ENCODE data around the gene PRMT1. TPM values are rescaled to one million over a fixed set of nuclear protein-coding genes. Genes with fewer than 3 reads are reported as not detected.

Gene PRMT1
- total RNA-seq, 1 experiment from 2014 or later = 505 TPM

DNA sequence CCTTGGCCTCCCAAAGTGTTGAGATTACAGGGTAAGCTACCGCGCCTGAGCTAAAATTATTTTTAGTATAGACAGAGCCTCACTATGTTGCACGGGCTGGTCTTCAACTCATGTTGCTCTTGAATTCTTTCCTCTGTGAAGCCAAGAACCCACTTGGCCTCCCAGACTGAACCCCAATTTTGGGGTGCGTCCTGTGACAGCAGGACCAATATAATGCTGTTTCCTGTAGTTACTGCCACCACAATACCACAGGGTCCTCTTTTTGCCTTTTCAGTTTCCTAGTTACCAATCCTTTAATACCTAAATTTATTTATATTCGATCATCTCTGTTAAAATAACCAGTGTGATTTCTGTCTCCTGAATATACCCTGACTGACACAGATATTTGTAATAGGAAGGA is 53.1 kb downstream of the PRMT1 start:
- Histone ChIP-seq H2BK12ac (ENCODE audit: insufficient read length, low read depth, low read length) (no peak overlapping the region), H3K14ac (ENCODE audit: insufficient read depth, low read length) (no peak overlapping the region), H2BK5ac (ENCODE audit: insufficient read length, low read length) (no peak overlapping the region), H3K4me1 (ENCODE audit: insufficient read depth, low read length) (no peaks in the 10 kb centered on the region; the same call in 1 of the 2 replicates), H4K5ac (ENCODE audit: insufficient read length, low read depth, low read length) (no peak overlapping the region), H3K23me2 (ENCODE audit: insufficient read length, low read depth, low read length, poor library complexity, severe bottlenecking) (no peaks in the 10 kb centered on the region), H3K56ac (ENCODE audit: insufficient read length, low read depth, low read length) (no peak overlapping the region), H3K27ac (ENCODE audit: insufficient read length, low read depth, low read length) (no peak overlapping the region), H3K23ac (ENCODE audit: insufficient read length, low read depth, low read length) (no peak overlapping the region), H3K27me3 (ENCODE audit: insufficient read depth, low read length) (no peaks in the 10 kb centered on the region), H3K9ac (ENCODE audit: extremely low read depth, insufficient read length, low read length) (no peak overlapping the region), H3K4ac (ENCODE audit: low read depth, low read length) (no peak overlapping the region), H4K8ac (replicated peaks; ENCODE audit: insufficient read length, low read depth, low read length) (no peak overlapping the region), H3K4me2 (ENCODE audit: insufficient read depth, insufficient read length, low read length) (no peak overlapping the region), H3K18ac (ENCODE audit: insufficient read length, low read depth, low read length) (no peak overlapping the region), H4K20me1 (ENCODE audit: control insufficient read depth, insufficient read depth, insufficient read length) (no peaks in the 10 kb centered on the region), H2AFZ (ENCODE audit: low read length) (no peak overlapping the region), H3K79me1 (ENCODE audit: insufficient read depth, low read depth, low read length, poor library complexity, severe bottlenecking) (no peaks in the 10 kb centered on the region), H2BK120ac (ENCODE audit: low read depth, low read length, poor library complexity, severe bottlenecking) (no peak overlapping the region), H3T11ph (ENCODE audit: low read length) (no peak overlapping the region), H2BK20ac (ENCODE audit: low read depth, low read length, poor library complexity, severe bottlenecking) (no peak overlapping the region), H3K9me3 (ENCODE audit: control insufficient read depth, low read depth, low read length) (no peaks in the 10 kb centered on the region), H4K91ac (ENCODE audit: insufficient read length, low read depth, low read length) (no peak overlapping the region), H2BK15ac (ENCODE audit: low read depth, low read length) (no peak overlapping the region), H3K79me2 (ENCODE audit: insufficient read depth, low read length) (no peaks in the 10 kb centered on the region), H2AK5ac (ENCODE audit: insufficient read length, low read length) (no peak overlapping the region)
- 100% methylated on average over 1 of the region's 5 CpGs for WGBS (ENCODE audit: extremely low coverage, insufficient read length, low lambda C conversion rate)
- Mint-ChIP-seq H3K27me3 (ENCODE audit: low read depth) (peaks cover 9% of the 10 kb centered on the region), H3K36me3 (ENCODE audit: insufficient read depth in 1 of 3, low read depth in 3 of 3) (no peaks in the 10 kb centered on the region), H3K4me3 (no peak overlapping the region), H3K4me1 (peaks cover 6 to 10% of the 10 kb centered on the region in 2 experiments), H3K27ac (no peak overlapping the region), H3K9me3 (no peaks in the 10 kb centered on the region)
- TF ChIP-seq, protein P1, sequence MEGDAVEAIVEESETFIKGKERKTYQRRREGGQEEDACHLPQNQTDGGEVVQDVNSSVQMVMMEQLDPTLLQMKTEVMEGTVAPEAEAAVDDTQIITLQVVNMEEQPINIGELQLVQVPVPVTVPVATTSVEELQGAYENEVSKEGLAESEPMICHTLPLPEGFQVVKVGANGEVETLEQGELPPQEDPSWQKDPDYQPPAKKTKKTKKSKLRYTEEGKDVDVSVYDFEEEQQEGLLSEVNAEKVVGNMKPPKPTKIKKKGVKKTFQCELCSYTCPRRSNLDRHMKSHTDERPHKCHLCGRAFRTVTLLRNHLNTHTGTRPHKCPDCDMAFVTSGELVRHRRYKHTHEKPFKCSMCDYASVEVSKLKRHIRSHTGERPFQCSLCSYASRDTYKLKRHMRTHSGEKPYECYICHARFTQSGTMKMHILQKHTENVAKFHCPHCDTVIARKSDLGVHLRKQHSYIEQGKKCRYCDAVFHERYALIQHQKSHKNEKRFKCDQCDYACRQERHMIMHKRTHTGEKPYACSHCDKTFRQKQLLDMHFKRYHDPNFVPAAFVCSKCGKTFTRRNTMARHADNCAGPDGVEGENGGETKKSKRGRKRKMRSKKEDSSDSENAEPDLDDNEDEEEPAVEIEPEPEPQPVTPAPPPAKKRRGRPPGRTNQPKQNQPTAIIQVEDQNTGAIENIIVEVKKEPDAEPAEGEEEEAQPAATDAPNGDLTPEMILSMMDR (conservative IDR thresholded peaks at IDR 0.05) = no peak
- no peak for DNase-seq

Small RNAs within 50 kb of the gene (microRNA-seq; reads per million reads assigned to microRNA genes)
- gene MIR5088 (ENCODE audit: borderline microRNAs expressed) = not detected

Other genes with a start within 250 kb of the PRMT1 start
- 1.1 and 1.3 TPM in 2 replicates for gene SLC17A7, start 235.7 kb upstream of the PRMT1 start, total RNA-seq (2021)
- 166 and 171 TPM in 2 replicates for gene PIH1D1, start 225.5 kb upstream of the PRMT1 start, total RNA-seq (2021)
- gene ALDH16A1, start 224.0 kb upstream of the PRMT1 start, total RNA-seq (2021) = 51.7 and 54.4 TPM in 2 replicates
- 2.1 and 2.6 TPM in 2 replicates for gene FLT3LG, start 203.1 kb upstream of the PRMT1 start, total RNA-seq (2021)
- 3,286 and 3,356 TPM in 2 replicates for gene RPL13A, start 189.7 kb upstream of the PRMT1 start, total RNA-seq (2021)
- gene RPS11, start 180.8 kb upstream of the PRMT1 start, total RNA-seq (2021) = 2,503 and 2,512 TPM in 2 replicates
- gene FCGRT, start 164.6 kb upstream of the PRMT1 start, total RNA-seq (2021) = 41.1 and 45.4 TPM in 2 replicates
- 14.5 and 15.0 TPM in 2 replicates for gene RCN3, start 149.3 kb upstream of the PRMT1 start, total RNA-seq (2021)
- 75.1 and 78.4 TPM in 2 replicates for gene NOSIP, start 96.7 kb upstream of the PRMT1 start, total RNA-seq (2021)
- 3.3 and 3.5 TPM in 2 replicates for gene PRRG2, start 96.0 kb upstream of the PRMT1 start, total RNA-seq (2021)
- gene PRR12, start 86.1 kb upstream of the PRMT1 start, total RNA-seq (2021) = 64.2 and 65.9 TPM in 2 replicates
- gene RRAS, start 37.1 kb upstream of the PRMT1 start, total RNA-seq (2021) = 8.3 and 9.9 TPM in 2 replicates
- gene SCAF1, start 35.1 kb upstream of the PRMT1 start, total RNA-seq (2021) = 85.3 and 86.4 TPM in 2 replicates
- 185 and 205 TPM in 2 replicates for gene IRF3, start 11.4 kb upstream of the PRMT1 start, total RNA-seq (2021)
- 145 and 154 TPM in 2 replicates for gene BCL2L12, start 11.3 kb upstream of the PRMT1 start, total RNA-seq (2021)
- 13.5 and 13.6 TPM in 2 replicates for gene ADM5, start 12.3 kb downstream of the PRMT1 start, total RNA-seq (2021)
- 66.4 and 74.6 TPM in 2 replicates for gene CPT1C, start 13.8 kb downstream of the PRMT1 start, total RNA-seq (2021)
- gene TSKS, start 86.0 kb downstream of the PRMT1 start, total RNA-seq (2021) = 0.28 and 0.37 TPM in 2 replicates
- 108 and 109 TPM in 2 replicates for gene AP2A1, start 89.7 kb downstream of the PRMT1 start, total RNA-seq (2021)
- 25.1 and 29.7 TPM in 2 replicates for gene FUZ, start 136.0 kb downstream of the PRMT1 start, total RNA-seq (2021)
- 76.7 and 77.5 TPM in 2 replicates for gene MED25, start 141.0 kb downstream of the PRMT1 start, total RNA-seq (2021)
- gene PTOV1, start 173.9 kb downstream of the PRMT1 start, total RNA-seq (2021) = 309 and 317 TPM in 2 replicates
- gene PNKP, start 190.3 kb downstream of the PRMT1 start, total RNA-seq (2021) = 144 and 157 TPM in 2 replicates
- gene AKT1S1, start 200.1 kb downstream of the PRMT1 start, total RNA-seq (2021) = 43.5 and 44.6 TPM in 2 replicates
- gene TBC1D17, start 200.4 kb downstream of the PRMT1 start, total RNA-seq (2021) = 33.6 and 33.9 TPM in 2 replicates
- gene IL4I1, start 219.6 kb downstream of the PRMT1 start, total RNA-seq (2021) = 0.29 and 0.61 TPM in 2 replicates

Measured in H9 (cell line).